Stimulated activated effector memory CD8-positive, alpha-beta T cell treated with anti-CD3 and anti-CD28 coated beads, Interleukin-12 subunit alpha, Interleukin-12 subunit beta, amount 100 ng/mL, for 72 hours (primary cell): ENCODE results near the gene MYDGF.
A peak's percentile ranks its signal among the peaks of the same experiment; 100 is the strongest.
"Not testable (repeated sequence)": the region's sequence is repeated elsewhere in the genome, so short reads cannot be mapped to it uniquely, and the experiment has no call there.

ENCODE experiments used
- ATAC-seq: fragments of 150-1000 bp; cut with Tn5 transposase; 2 replicates; pipeline ENCODE4 v1.10.0; 2021
- DNase-seq, 2 donors: peaks; one replicate each; pipeline ENCODE4 v3.0.0; 2021 to 2022; ENCODE audit warnings: low spot score in 2 of 2
- H3K27ac Mint-ChIP-seq: one replicate; pipeline ENCODE4 v1.8.0; 2022; ENCODE audit warnings: mild to moderate bottlenecking, mixed read lengths
- H3K36me3 Mint-ChIP-seq: one replicate; pipeline ENCODE4 v1.8.0; 2022; ENCODE audit warnings: mild to moderate bottlenecking, mixed read lengths
- H3K4me1 Mint-ChIP-seq: one replicate; pipeline ENCODE4 v1.8.0; 2022; ENCODE audit warnings: mixed read lengths
- H3K4me3 Mint-ChIP-seq: one replicate; pipeline ENCODE4 v1.8.0; 2022; ENCODE audit warnings: mild to moderate bottlenecking, mixed read lengths
- H3K9me3 Mint-ChIP-seq: one replicate; pipeline ENCODE4 v1.8.0; 2022; ENCODE audit warnings: mixed read lengths

MYDGF gene

DNA sequence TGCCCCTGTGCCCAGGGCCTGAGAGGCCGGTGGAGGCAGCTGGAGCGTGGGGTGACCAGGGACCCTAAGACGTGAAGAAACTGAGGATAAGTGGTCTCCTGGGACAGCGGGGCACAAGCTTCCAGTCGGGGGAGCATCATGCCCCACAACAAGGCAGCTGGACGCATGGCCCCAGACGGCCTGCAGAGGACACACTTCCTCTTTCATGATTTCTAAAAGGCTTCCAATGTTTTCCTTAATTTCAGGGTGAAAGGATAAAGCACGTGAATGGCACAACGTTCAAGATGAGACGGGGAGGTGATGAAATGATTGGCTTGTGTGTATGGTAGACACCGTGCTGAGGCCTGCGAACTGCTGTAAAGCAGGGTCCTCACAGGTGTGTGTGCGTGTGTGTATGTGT, 20.2 kb upstream of the MYDGF start:
- H3K36me3 Mint-ChIP-seq, result peaks cover 89% of the 10 kb centered on the region
- no peaks in the 10 kb centered on the region for H3K4me1 Mint-ChIP-seq
- H3K4me3 Mint-ChIP-seq, result no peak overlapping the region
- no peak for DNase-seq
- ATAC-seq, result no peak
- H3K9me3 Mint-ChIP-seq, result no peaks in the 10 kb centered on the region
- peak overlapping the region; percentile 41 for H3K27ac Mint-ChIP-seq

DNA sequence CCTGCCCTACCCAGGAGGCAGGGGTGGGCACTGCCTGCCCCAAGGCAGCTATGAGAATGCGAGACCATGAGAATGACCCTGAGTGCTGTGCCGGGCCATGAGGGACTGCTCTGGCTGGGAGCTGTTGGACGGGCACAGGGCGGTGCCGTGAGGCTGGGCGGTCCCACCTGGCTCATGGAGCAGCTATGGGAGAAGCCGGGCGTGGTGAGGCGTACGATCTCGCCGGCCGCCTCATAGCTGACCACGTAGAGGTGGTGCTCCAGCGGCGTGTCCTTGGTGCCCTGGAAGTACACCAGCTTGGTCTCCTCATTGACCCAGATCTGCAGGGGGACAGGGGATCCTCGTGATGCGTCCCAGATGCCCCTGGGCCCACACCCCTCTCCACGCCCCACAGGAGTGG, 19.3 kb upstream of the MYDGF start:
- H3K9me3 Mint-ChIP-seq, result no peaks in the 10 kb centered on the region
- no peak for ATAC-seq
- H3K27ac Mint-ChIP-seq, result no peak overlapping the region
- no peak overlapping the region for H3K4me3 Mint-ChIP-seq
- H3K4me1 Mint-ChIP-seq, result no peaks in the 10 kb centered on the region
- no peak for DNase-seq
- peaks cover 85% of the 10 kb centered on the region for H3K36me3 Mint-ChIP-seq

DNA sequence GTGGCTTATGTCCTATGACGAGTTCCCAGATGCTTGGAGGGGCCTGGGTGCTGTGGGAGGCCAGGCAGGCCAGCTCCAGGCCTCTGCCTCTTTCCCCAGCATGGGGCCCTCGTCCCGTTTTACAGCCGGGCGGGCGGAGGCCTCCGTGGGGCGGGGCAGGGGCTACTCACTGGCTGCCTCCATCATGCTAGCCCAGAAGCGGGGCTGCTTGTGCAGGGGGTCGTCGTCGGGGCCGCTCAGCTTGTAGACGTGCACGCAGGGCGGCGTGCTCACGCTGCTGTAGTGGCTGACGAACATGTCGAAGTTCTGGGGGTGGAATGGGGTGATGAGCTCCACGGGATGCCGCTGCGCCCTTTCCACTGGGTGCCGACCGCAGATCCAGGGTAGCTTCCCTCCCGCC, 18.4 kb upstream of the MYDGF start:
- no peak overlapping the region for H3K4me3 Mint-ChIP-seq
- peaks cover 85% of the 10 kb centered on the region for H3K36me3 Mint-ChIP-seq
- ATAC-seq, result no peak
- no peak overlapping the region for H3K27ac Mint-ChIP-seq
- H3K4me1 Mint-ChIP-seq, result no peaks in the 10 kb centered on the region
- DNase-seq, result no peak
- H3K9me3 Mint-ChIP-seq, result no peaks in the 10 kb centered on the region

DNA sequence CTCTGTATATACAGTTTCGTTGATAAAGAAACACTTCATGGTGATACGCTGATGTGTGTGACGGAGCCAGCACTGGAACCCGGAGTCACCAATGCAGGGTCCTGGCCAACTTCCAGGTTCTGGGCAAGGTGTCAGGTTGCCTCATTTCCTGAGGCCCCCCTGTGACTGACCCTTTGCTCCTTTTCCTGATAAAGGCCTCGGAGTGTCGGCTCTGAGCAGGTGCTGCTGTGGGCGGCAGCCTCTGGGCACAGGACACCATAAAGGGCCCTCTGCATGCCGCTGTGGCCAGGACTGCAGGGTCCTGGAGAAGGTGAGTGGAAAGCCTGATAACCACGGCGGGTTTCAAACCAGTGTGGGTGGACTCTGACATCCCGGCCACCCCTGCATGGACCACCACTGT, 17.3 kb upstream of the MYDGF start:
- DNase-seq (no peak), ATAC-seq (no peak)
- H3K4me3 Mint-ChIP-seq, result no peak overlapping the region
- peaks cover 77% of the 10 kb centered on the region for H3K36me3 Mint-ChIP-seq
- no peaks in the 10 kb centered on the region for H3K4me1 Mint-ChIP-seq
- no peak overlapping the region for H3K27ac Mint-ChIP-seq
- no peaks in the 10 kb centered on the region for H3K9me3 Mint-ChIP-seq

DNA sequence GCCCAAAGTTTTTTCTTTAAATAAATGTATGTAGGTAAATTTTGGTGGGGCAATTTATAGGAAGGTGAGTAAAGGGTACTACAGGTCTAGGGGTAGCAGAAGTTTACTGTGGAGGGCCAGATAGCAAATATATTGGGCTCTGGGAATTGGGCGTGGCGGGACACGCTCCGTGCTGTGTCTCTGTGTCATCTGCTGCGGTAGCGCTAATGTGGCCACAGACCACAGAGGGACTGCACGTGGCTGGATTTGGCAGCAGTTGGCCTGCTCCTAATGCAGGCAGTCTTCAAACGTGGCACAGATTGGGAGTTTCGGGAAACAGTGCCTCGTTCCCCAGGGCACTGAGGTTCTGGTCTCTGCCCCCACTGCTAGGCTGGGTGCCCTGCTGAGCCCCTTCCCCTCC, 16.6 kb upstream of the MYDGF start:
- Mint-ChIP-seq H3K36me3 (peaks cover 77% of the 10 kb centered on the region), H3K9me3 (no peaks in the 10 kb centered on the region), H3K27ac (no peak overlapping the region), H3K4me1 (no peaks in the 10 kb centered on the region), H3K4me3 (no peak overlapping the region)
- ATAC-seq, result no peak
- no peak for DNase-seq

GRCh38 chr19:4684312-4685095, 14.4 kb upstream of the MYDGF start:
- Mint-ChIP-seq H3K4me1 (no peaks in the 10 kb centered on the region), H3K4me3 (no peak overlapping the region), H3K27ac (no peak overlapping the region), H3K36me3 (peaks cover 76% of the 10 kb centered on the region), H3K9me3 (no peaks in the 10 kb centered on the region)
- DNase-seq (no peak), ATAC-seq (no peak)

DNA sequence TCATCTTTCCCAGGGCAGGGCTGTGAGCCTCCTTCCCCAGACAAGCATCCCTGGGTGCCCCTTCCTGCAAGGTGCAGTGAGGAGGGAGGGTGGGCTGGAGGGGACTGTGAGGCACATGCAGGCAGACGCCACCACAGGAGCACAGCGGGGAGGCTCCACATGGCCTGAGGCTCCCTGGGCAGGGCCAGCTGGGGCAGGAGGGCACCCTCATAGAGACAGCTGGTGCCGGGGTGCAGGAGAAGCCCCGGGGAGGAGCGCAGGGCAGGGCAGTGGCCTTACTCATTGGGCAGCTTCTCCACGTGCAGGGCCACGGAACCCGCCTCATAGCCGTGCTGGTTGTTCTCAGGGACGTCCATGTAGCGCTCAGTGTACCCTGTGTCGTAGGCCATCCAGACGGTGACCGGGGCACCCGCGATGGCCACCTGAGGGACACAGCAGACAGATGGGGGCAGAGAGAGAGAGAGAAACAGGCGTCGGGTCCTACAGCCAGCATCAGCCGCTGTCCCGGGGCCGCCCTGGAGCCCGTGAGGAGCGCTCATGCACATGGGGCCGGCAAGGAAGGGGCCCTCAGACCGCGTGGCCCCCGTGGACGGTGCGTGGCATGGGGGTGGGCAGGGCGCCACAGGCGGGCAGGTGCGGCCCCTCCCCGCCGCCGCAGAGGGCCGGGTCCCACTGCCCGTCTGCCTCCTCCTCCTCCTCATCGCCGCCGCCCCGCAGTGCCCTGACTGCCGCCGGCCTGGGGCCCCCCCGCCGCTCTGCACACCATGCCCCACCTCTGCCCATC, 12.5 kb upstream of the MYDGF start:
- ATAC-seq (no peak), DNase-seq (no peak)
- no peaks in the 10 kb centered on the region for H3K4me1 Mint-ChIP-seq
- H3K4me3 Mint-ChIP-seq, result no peak overlapping the region
- H3K36me3 Mint-ChIP-seq, result peaks cover 87% of the 10 kb centered on the region
- H3K9me3 Mint-ChIP-seq, result no peaks in the 10 kb centered on the region
- H3K27ac Mint-ChIP-seq, result no peak overlapping the region

DNA sequence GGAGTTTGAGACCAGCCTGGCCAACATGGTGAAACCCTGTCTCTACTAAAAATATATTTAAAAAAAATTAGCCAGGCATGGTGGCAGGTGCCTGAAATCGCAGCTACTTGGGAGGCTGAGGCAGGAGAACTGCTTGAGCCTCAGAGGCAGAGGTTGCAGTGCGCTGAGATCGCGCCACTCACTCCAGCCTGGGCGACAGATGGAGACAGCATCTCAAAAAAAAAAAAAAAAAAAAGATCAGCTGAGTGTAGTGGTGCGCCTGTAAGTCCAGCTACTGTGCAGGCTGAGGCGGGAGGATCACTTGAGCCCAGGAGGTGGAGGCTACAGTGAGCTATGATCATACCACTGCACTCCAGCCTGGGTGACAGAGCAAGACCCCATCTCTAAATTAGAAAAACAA, 9.9 kb upstream of the MYDGF start:
- H3K27ac Mint-ChIP-seq, ATAC-seq, DNase-seq, H3K4me1 Mint-ChIP-seq, H3K4me3 Mint-ChIP-seq, H3K9me3 Mint-ChIP-seq: not testable (repeated sequence)
- H3K36me3 Mint-ChIP-seq, result peaks cover 73% of the 10 kb centered on the region

DNA sequence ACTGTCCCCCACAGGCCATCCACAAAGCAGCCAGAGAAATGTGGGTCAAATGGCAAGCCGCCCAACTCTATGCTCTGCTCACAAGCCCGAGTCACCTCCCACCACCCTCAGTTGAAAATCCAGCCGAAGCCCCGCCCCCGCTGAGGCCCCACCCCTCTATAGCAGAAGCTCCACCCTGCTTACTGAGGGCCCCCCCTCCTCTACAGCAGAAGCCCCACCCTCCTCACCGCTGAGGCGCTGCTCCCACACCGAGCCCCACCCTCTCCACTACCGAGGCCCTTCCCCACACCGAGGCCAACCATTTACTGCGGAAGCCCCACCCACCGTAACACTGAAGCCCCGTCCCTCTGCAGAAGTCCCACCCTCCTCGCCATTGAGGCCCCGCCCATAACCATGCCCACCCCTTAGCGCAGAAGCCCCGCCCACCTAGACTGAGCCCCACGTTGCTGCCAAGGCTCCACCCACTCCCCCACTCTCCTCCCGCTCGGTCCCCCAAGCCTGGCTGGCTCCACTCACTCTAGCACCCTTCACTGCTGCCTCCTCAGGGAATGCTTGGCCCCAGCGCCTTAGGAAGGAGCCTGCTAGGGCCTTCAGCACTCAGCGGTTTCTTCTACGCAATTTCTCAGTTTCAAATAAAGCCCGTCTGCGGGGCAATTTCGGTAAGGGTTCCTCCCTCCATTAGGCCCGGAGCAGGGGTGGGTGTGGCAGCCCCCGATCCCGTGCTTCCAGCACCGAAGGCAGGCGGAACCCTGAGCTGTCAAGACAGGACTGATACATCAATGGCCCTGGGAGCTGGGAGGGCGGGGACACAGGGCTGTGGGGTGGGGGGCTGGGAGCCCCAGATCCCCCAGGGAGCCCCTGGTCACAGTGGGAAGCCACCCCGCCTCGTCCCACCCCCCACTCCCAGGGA, 9.0 kb upstream of the MYDGF start:
- Mint-ChIP-seq H3K27ac (no peak overlapping the region), H3K4me3 (no peak overlapping the region), H3K9me3 (no peaks in the 10 kb centered on the region), H3K36me3 (peaks cover 74% of the 10 kb centered on the region), H3K4me1 (no peaks in the 10 kb centered on the region)
- DNase-seq (no peak), ATAC-seq (peak; percentile 27)

DNA sequence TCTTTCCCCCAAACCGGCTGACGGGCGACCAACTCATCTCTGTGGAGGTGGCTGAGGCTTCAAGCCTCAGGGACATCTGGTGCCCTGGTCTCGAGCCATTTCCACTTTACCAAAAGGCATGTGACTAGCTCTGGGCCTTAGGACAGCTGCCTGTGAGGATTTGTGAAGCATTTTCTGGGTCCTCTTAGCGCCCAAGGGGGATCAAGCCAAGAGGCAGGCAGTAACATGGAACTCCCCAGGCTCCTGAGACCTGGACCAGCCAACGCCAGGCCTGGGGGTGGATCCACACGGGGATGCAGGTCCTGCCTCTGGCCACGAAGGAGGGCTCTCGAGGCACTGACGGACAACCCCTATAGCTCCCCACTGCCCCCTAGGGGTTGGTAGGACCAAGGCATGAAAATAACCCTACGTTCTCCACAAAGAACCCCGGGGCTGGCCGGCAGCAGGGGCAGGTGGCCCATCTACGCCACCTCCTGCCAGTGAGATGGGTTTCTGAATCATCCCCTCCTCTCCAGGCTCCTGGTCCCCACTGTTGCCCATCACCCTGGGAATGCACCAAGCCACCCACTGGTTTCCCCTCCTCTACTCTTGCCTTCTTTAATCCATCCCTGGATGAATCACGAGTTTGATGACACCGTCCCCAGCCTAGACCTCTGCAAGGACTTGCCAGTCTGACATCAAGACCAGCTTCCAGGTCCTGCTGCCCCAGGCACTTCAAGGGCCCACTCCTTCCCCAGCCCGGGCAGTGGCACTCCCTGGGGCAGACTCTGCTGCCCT, 7.0 kb upstream of the MYDGF start:
- Mint-ChIP-seq H3K4me1 (no peaks in the 10 kb centered on the region), H3K36me3 (peaks cover 62% of the 10 kb centered on the region), H3K4me3 (no peak overlapping the region), H3K9me3 (no peaks in the 10 kb centered on the region), H3K27ac (peak overlapping the region; percentile 61)
- DNase-seq (peak in 1 of 2 donors; percentile 61), ATAC-seq (peak; percentile 45)

DNA sequence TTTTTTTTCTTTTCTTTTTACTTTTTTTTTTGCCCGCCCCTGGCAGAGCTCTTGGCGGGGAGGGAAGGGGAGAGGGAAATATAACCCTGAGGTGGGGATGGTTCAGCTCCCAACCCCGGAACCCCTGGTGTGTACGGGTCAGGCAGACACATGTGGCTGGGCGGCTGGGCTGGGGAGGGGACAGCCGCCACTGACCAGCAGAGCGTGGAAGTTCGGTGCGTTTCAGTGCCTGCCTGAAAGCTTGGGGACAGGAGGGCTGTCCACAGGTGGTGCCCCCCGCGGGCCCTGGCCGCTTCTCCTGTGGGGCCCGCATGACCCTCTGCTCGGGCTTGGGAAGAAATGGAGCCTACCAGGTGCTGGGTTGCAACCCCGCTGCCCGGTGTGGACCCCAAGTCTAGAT, 5.2 kb upstream of the MYDGF start:
- H3K9me3 Mint-ChIP-seq, result no peaks in the 10 kb centered on the region
- DNase-seq (no peak), ATAC-seq (no peak)
- H3K27ac Mint-ChIP-seq, result no peak overlapping the region
- H3K4me3 Mint-ChIP-seq, result no peak overlapping the region
- H3K36me3 Mint-ChIP-seq, result peaks cover 48% of the 10 kb centered on the region
- no peaks in the 10 kb centered on the region for H3K4me1 Mint-ChIP-seq

GRCh38 chr19:4673726-4674125, 3.6 kb upstream of the MYDGF start:
- H3K27ac Mint-ChIP-seq, result peak overlapping the region; percentile 43

DNA sequence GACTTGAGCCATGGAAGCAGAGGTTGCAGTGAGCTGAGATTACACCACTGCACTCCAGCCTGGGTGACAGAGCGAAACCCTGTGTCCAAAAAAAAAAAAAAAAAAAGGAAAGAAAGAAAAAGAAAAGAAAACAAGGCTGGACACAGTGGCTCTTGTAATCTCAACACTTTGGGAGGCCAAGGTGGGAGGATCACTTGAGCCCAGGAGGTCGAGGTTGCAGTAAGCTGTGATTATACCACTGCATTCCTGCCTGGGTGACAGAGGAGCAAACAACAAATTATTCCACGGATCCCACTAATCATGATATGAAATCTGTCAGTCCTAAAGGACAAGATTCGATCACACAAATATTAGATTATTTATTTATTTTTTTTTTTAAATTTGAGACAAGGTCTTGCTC, 3.1 kb upstream of the MYDGF start:
- no peaks in the 10 kb centered on the region for H3K9me3 Mint-ChIP-seq
- H3K36me3 Mint-ChIP-seq, result peaks cover 48% of the 10 kb centered on the region
- ATAC-seq (no peak), DNase-seq (no peak)
- H3K4me1 Mint-ChIP-seq, result peaks cover 4% of the 10 kb centered on the region
- H3K27ac Mint-ChIP-seq, result no peak overlapping the region
- no peak overlapping the region for H3K4me3 Mint-ChIP-seq

More at GRCh38 chr19:4673726-4674125, 3.6 kb upstream of the MYDGF start:
- H3K36me3 Mint-ChIP-seq, result peaks cover 48% of the 10 kb centered on the region
- DNase-seq, result no peak
- no peak for ATAC-seq
- no peaks in the 10 kb centered on the region for H3K9me3 Mint-ChIP-seq
- H3K4me3 Mint-ChIP-seq, result no peak overlapping the region
- H3K4me1 Mint-ChIP-seq, result no peaks in the 10 kb centered on the region

DNA sequence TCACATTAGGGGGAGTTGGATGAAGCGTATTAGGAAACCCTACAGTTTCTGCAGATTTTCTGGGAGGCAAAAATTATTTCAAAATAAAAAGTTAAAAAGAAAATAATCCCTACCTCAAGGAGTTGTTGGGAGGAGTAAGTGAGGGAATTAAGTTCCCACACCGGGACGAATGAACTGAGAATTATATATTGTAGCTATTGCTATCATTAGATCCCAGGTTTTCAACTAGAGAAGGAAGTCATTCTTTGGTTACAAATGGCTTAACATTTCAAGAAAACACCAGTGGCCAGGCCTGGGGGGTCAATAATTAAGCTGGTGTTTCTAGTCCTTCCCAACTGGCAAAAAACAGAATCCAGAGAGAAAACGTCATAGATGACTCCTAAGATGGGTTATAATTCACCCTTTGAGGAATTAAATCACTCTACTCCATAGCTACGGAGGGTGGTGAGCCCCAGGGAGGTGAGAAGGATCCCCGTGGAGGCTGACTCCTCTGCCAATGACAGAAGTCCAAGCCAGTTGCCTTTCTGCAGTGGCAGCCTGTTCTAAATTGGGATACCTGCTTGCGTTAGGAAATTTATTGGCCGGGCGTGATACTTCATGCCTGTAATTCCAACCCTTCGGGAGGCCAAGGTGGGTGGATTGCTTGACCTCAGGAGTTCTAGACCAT, 1.2 kb upstream of the MYDGF start:
- H3K27ac Mint-ChIP-seq, result no peak overlapping the region
- no peak overlapping the region for H3K4me3 Mint-ChIP-seq
- ATAC-seq (no peak), DNase-seq (no peak)
- H3K9me3 Mint-ChIP-seq, result no peaks in the 10 kb centered on the region
- H3K4me1 Mint-ChIP-seq, result peaks cover 7% of the 10 kb centered on the region
- peaks cover 56% of the 10 kb centered on the region for H3K36me3 Mint-ChIP-seq
